GM12878 (cell line): ENCODE results near the gene ABCA3. TPM values are rescaled to one million over a fixed set of nuclear protein-coding genes. Genes with fewer than 3 reads are reported as not detected.

ENCODE experiments used
- ATAC-seq: fragments of 200-7000 bp; cut with Tn5 transposase; 3 replicates; pipeline ENCODE4 v1.9.1; 2020; ENCODE audit warnings: mild to moderate bottlenecking, moderate library complexity
- BruUV-seq: library from RNA; stranded (reverse); fragments of 400-500 nt; replicated peaks from 2 replicates; lab custom pipeline; 2021; lab: Mats Ljungman, UMichigan
- CTCF ChIA-PET: fragments of 300-600 bp; sonication (Branson Sonifier 250); formaldehyde crosslinking; extraction: SDS; loops from one replicate; lab custom pipeline; 2021; ENCODE audit warnings: inconsistent platforms; lab: Yijun Ruan, JAX
- POLR2A ChIA-PET: fragments of 350-600 bp; formaldehyde crosslinking; extraction: SDS; loops from one replicate; lab custom pipeline; 2021; ENCODE audit warnings: inconsistent platforms; lab: Charles Lee
- RAD21 ChIA-PET: fragments of 300-600 bp; sonication (Branson Sonifier 250); formaldehyde crosslinking; loops from one replicate; lab custom pipeline; 2023; ENCODE audit warnings: antibody characterized with exemption; ENCODE audit not compliant: unreplicated experiment; lab: Charles Lee
- SMC1A ChIA-PET: fragments of 300-600 bp; sonication (Branson Sonifier 250); formaldehyde crosslinking; loops from one replicate; lab custom pipeline; 2023; ENCODE audit not compliant: unreplicated experiment, uncharacterized antibody; lab: Charles Lee
- DNase-seq: peaks from one replicate; pipeline ENCODE4 v3.0.0-alpha.2; 2011; ENCODE audit warnings: low read depth, low spot score
- FAIRE-seq: peaks from 3 replicates; lab custom pipeline; 2011; peaks lifted over from hg19 to GRCh38; lab: Jason Lieb, UNC
- H2AFZ ChIP-seq: 2 replicates; pipeline ENCODE4 v1.6.0; 2011; ENCODE audit warnings: low read depth, low read length, control low read depth; ENCODE audit not compliant: control insufficient read depth
- H3K27ac ChIP-seq: 2 replicates; pipeline ENCODE4 v1.5.1; 2011; ENCODE audit warnings: control low read depth; ENCODE audit not compliant: control insufficient read depth, insufficient read depth
- H3K27me3 ChIP-seq, 2 experiments: replicated peaks in 1 of 2; 2 replicates each; pipeline versions ENCODE4 v1.6.0 to v1.6.1; 2011; ENCODE audit warnings: low read length in 1 of 2; ENCODE audit not compliant: control insufficient read depth in 2 of 2, insufficient read depth in 2 of 2
- H3K36me3 ChIP-seq, 2 experiments: 2 replicates each; pipeline ENCODE4 v1.5.1; 2011; ENCODE audit warnings: low read length in 1 of 2; ENCODE audit not compliant: control insufficient read depth in 2 of 2, insufficient read depth in 2 of 2
- H3K4me1 ChIP-seq: 2 replicates; pipeline ENCODE4 v1.6.1; 2011; ENCODE audit warnings: mild to moderate bottlenecking, low read length, moderate library complexity, mixed read lengths; ENCODE audit not compliant: control insufficient read depth, insufficient read depth
- H3K4me2 ChIP-seq: 2 replicates; pipeline ENCODE4 v1.6.0; 2011; ENCODE audit warnings: control low read depth; ENCODE audit not compliant: control insufficient read depth, insufficient read depth
- H3K4me3 ChIP-seq: fragments of 200-600 bp; sonication (generic); 2 replicates; pipeline ENCODE4 v1.5.1; 2016
- H3K79me2 ChIP-seq: 2 replicates; pipeline ENCODE4 v1.6.0; 2011; ENCODE audit warnings: low read length; ENCODE audit not compliant: control insufficient read depth, insufficient read depth
- H3K9ac ChIP-seq: 2 replicates; pipeline ENCODE4 v1.8.0; 2011; ENCODE audit warnings: low read length, control low read depth, mixed read lengths; ENCODE audit not compliant: control insufficient read depth, insufficient read depth
- H3K9me3 ChIP-seq: replicated peaks from 3 replicates; pipeline ENCODE4 v1.5.1; 2011; ENCODE audit warnings: mild to moderate bottlenecking, low read length; ENCODE audit not compliant: control insufficient read depth, insufficient read depth
- H4K20me1 ChIP-seq: 2 replicates; pipeline ENCODE4 v1.6.0; 2011; ENCODE audit not compliant: control insufficient read depth, insufficient read depth
- ASH2L ChIP-seq: fragments of 300-600, 200-600 bp; sonication (generic); IDR thresholded peaks from 2 replicates; pipeline ENCODE4 v1.6.1; 2017; ENCODE audit warnings: low read depth, mild to moderate bottlenecking, borderline replicate concordance
- E4F1 ChIP-seq: fragments of 450-650 bp; IDR thresholded peaks from 2 replicates; pipeline ENCODE4 v1.6.1; 2018; ENCODE audit warnings: borderline replicate concordance, mild to moderate bottlenecking; ENCODE audit not compliant: partially characterized antibody
- EP300 ChIP-seq, 2 experiments: fragments of 150-350 bp in 1 of 2; IDR thresholded peaks; 2 replicates each; pipeline ENCODE4 v1.6.1; 2011 to 2012; ENCODE audit warnings: low read depth in 2 of 2, low read length in 2 of 2, borderline replicate concordance in 1 of 2, improper control_type of control experiment in 1 of 2, inconsistent platforms in 1 of 2; ENCODE audit not compliant: control insufficient read depth in 1 of 2
- FOS ChIP-seq: IDR thresholded peaks from 3 replicates; pipeline ENCODE4 v1.6.1; 2011; ENCODE audit warnings: borderline replicate concordance; ENCODE audit not compliant: insufficient read length; ENCODE audit errors: extremely low read depth
- MYB ChIP-seq: fragments of 150-350 bp; IDR thresholded peaks from 2 replicates; pipeline ENCODE4 v1.6.1; 2014; ENCODE audit warnings: mild to moderate bottlenecking, low read depth, low read length, borderline replicate concordance
- PBX3 ChIP-seq: IDR thresholded peaks from 2 replicates; pipeline ENCODE4 v1.6.1; 2011; ENCODE audit warnings: mild to moderate bottlenecking, low read depth, low read length, moderate library complexity; ENCODE audit not compliant: insufficient replicate concordance
- SUPT20H ChIP-seq: IDR thresholded peaks from 2 replicates; pipeline ENCODE4 v1.6.1; 2011; ENCODE audit warnings: low read depth, mild to moderate bottlenecking, low read length, moderate library complexity, borderline replicate concordance; ENCODE audit not compliant: control insufficient read depth
- TCF3 ChIP-seq: IDR thresholded peaks from 2 replicates; pipeline ENCODE4 v1.6.1; 2012; ENCODE audit warnings: low read depth, mild to moderate bottlenecking, low read length, borderline replicate concordance; ENCODE audit not compliant: insufficient read depth
- ZSCAN29 ChIP-seq: fragments of 450-650 bp; IDR thresholded peaks from 2 replicates; pipeline ENCODE4 v1.6.1; 2017; ENCODE audit warnings: mild to moderate bottlenecking, moderate library complexity
- ZZZ3 ChIP-seq: IDR thresholded peaks from 2 replicates; pipeline ENCODE4 v1.6.1; 2011; ENCODE audit warnings: low read depth; ENCODE audit not compliant: control insufficient read depth, insufficient read length
- WGBS: methylation state at CpG from one replicate; pipeline ENCODE4 v1.1.6; 2016; ENCODE audit warnings: low lambda C conversion rate; ENCODE audit not compliant: insufficient replicate concordance, insufficient coverage; ENCODE audit errors: missing lambda C conversion rate; 5-methylcytosine and 5-hydroxymethylcytosine counted together
- in situ Hi-C: fragments of 300-500 bp; cut with MboI; formaldehyde crosslinking; loops from 9 replicates; pipeline ENCODE4 v1.14.3; 2018; ENCODE audit warnings: mixed read lengths
- intact Hi-C: fragments of 100-400 bp; cut with micrococcal nuclease; formaldehyde crosslinking; loops from one replicate; pipeline ENCODE4 v1.14.2; 2022; ENCODE audit not compliant: unreplicated experiment
- polyA plus RNA-seq, 11 experiments: library from polyadenylated mRNA; depleted of rRNA in 4 of 11; unstranded in 6 of 11; stranded (reverse) in 5 of 11; fragments of >200 nt; fragmentation: Nextera tagmentation in 4 of 11; fragmentation: Illumina TruSeq in 1 of 11; extraction: Ambion mirVana in 4 of 11; extraction: Trizol in 1 of 11; gene quantifications; 1 replicate in 1 of 11; 2 replicates in 10 of 11; pipeline versions ENCODE4 v1.2.1 to v1.2.3, GENCODE V29; 2011 to 2016; ENCODE audit warnings: inconsistent platforms in 2 of 11, missing spikeins in 2 of 11, low read depth in 1 of 11
- total RNA-seq, 4 experiments: library from RNA; depleted of rRNA in 3 of 4; stranded (reverse); fragments of >200 nt in 3 of 4; fragmentation: Illumina TruSeq in 1 of 4; extraction: Trizol in 1 of 4; gene quantifications; 2 replicates each; pipeline versions ENCODE4 v1.2.1 to v1.2.3, GENCODE V29; 2013 to 2021

Gene ABCA3
- total and polyA plus RNA-seq, 10 of the 15 experiments (the other 5 are each of a cell fraction or from before 2014, with no cell fraction given): 0.71 to 17.6 (median 6.7) TPM

DNA sequence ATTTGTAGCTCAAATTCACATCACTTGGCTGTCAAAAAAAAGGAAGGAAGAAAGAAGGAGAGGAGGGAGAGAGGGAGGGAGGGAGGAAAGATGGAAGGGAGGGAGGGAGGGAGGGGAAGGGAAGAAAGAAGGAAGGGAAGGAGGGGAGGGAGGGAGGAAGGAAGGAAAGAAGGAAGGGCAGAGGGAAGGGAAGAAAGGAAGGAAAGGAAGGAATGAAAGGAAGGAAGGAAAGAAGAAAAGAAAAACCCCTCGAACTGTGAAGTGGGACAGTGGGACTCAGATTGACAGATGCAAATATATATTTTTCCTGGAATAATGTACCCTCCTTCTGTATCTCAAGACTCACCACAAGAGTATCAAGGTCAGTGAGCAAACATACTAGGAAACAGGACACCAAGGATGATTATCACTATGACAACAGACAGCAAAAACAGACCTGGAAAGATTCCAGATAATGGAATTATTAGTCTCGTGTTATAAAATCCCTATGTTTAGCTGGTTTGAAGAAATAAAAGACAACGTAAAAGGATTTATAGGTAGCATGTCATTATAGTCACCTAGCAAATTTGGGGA is 24.2 kb upstream of the ABCA3 start:
- Histone ChIP-seq H3K27ac (no peak overlapping the region), H2AFZ (no peak overlapping the region), H3K4me1 (peaks cover 26% of the 10 kb centered on the region), H3K9me3 (no peaks in the 10 kb centered on the region), H3K4me2 (no peak overlapping the region), H3K4me3 (no peak overlapping the region), H3K27me3 (no peaks in the 10 kb centered on the region), H3K9ac (no peak overlapping the region), H3K36me3 (no peaks in the 10 kb centered on the region), H3K79me2 (no peaks in the 10 kb centered on the region), H4K20me1 (no peaks in the 10 kb centered on the region)
- in situ Hi-C loops (no loop called here), intact Hi-C loops (no loop called here)
- DNase-seq (no peak), FAIRE-seq (no peak), ATAC-seq (no peak)
- no TSS peak for BruUV-seq
- 0% methylated on average over 3 of the region's 3 CpGs for WGBS
- CTCF ChIA-PET: interaction anchor here (1.0 kb wide), 1 partner anchor 12 kb away, joined by 3 read pairs; no protein-coding TSS in a partner anchor
- SMC1A ChIA-PET: no interaction called here
- POLR2A ChIA-PET: no interaction called here
- no peak for TF ChIP-seq SUPT20H
- no peak for TF ChIP-seq ZSCAN29
- no peak for TF ChIP-seq TCF3
- RAD21 ChIA-PET: interaction anchor here (0.6 kb wide), 1 partner anchor 180 kb away, joined by 3 read pairs; no protein-coding TSS in a partner anchor

DNA sequence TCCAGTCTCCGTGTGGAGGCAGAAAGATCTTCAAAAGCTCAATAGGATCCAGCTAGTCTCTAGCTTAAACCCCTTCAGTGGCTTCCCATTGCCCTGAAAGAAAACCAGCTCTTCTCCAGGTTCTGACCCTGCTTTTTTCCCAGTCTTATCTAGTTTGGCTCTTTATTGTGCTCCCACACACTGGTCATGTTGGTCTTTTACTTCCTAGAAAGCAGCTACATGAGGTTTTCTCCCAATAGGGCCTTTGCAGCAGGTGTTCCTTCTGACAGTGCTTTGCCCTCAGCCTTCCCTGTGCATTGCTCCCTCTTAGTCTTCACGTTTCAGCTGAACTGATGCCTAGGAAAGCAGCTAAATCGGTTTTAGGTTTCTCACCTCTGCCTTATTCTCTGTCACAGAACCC is 21.7 kb upstream of the ABCA3 start:
- DNase-seq (no peak), FAIRE-seq (no peak), ATAC-seq (no peak)
- ChIA-PET RAD21 (no interaction called here), SMC1A (interaction anchor here (0.8 to 1.9 kb wide), 5 partner anchors 11 to 59 kb away, joined by 3 to 7 read pairs (median 5); no protein-coding TSS in a partner anchor), CTCF (interaction anchor here (1.4 to 1.7 kb wide), 2 partner anchors 8 to 26 kb away, joined by 3 to 7 read pairs; no protein-coding TSS in a partner anchor), POLR2A (interaction anchor here (0.6 to 1.4 kb wide), 3 partner anchors 26 to 739 kb away, joined by 3 to 4 read pairs (median 3); partner anchors contain the start of gene ECI1)
- whole genome bisulfite sequencing: 46% methylated on average over 3 of the region's 3 CpGs
- H3K4me3 ChIP-seq: no peak overlapping the region
- no peak overlapping the region for H2AFZ ChIP-seq
- no peak overlapping the region for H3K4me2 ChIP-seq
- no peaks in the 10 kb centered on the region for H3K79me2 ChIP-seq
- no peaks in the 10 kb centered on the region for H4K20me1 ChIP-seq
- no peaks in the 10 kb centered on the region for H3K27me3 ChIP-seq
- peaks cover under 1% of the 10 kb centered on the region; the same call in 2 of the 3 replicates for H3K9me3 ChIP-seq
- intact Hi-C loops (no loop called here), in situ Hi-C loops (no loop called here)
- H3K36me3 ChIP-seq: no peaks in the 10 kb centered on the region
- no TSS peak for BruUV-seq
- H3K4me1 ChIP-seq: peaks cover 15% of the 10 kb centered on the region
- no peak overlapping the region for H3K27ac ChIP-seq
- H3K9ac ChIP-seq: no peak overlapping the region
- no peak for TF ChIP-seq PBX3
- no peak for TF ChIP-seq EP300 (IDR thresholded peaks at IDR 0.05; ENCODE audit: borderline replicate concordance in 1 of 2, control insufficient read depth in 1 of 2, low read depth in 2 of 2, low read length in 2 of 2)
- TF ChIP-seq FOS: no peak
- no peak for TF ChIP-seq MYB
- no peak for TF ChIP-seq E4F1
- no peak for TF ChIP-seq ZZZ3
- no peak for TF ChIP-seq ASH2L
